Gastroesophageal sphincter (tissue), 4 donors: ENCODE results near the gene KISS1R. TPM values are rescaled to one million over a fixed set of nuclear protein-coding genes. Genes with fewer than 3 reads are reported as not detected.

Experiments
- ATAC-seq: fragments of 150-250 bp; one replicate; pipeline ENCODE4 v1.9.1; 2016; ENCODE audit warnings: mild to moderate bottlenecking, moderate library complexity
- H3K27ac ChIP-seq, 4 donors: fragments of 200-600 bp; sonication (generic) in 3 of 4; 1 replicate in 3 of 4; 2 replicates in 1 of 4; pipeline ENCODE4 v1.5.1; 2016 to 2019
- H3K27me3 ChIP-seq: fragments of 200-600 bp; sonication (generic); one replicate; pipeline ENCODE4 v1.5.1; 2019
- H3K36me3 ChIP-seq, 2 donors: fragments of 200-600 bp; sonication (generic); one replicate each; pipeline ENCODE4 v1.5.1; 2019; ENCODE audit warnings: control low read depth in 1 of 2
- H3K4me1 ChIP-seq, 3 donors: fragments of 200-600 bp; sonication (generic); 1 replicate in 2 of 3; 2 replicates in 1 of 3; pipeline ENCODE4 v1.5.1; 2016 to 2019; ENCODE audit warnings: control low read depth in 2 of 3
- H3K4me3 ChIP-seq, 2 donors: fragments of 200-600 bp; sonication (generic); one replicate each; pipeline ENCODE4 v1.5.1; 2019; ENCODE audit warnings: mild to moderate bottlenecking in 1 of 2, moderate library complexity in 1 of 2
- H3K9me3 ChIP-seq, 3 donors: fragments of 200-600 bp; sonication (generic); one replicate each; pipeline ENCODE4 v1.5.1; 2017 to 2019; ENCODE audit warnings: control low read depth in 2 of 3
- CTCF ChIP-seq, 4 experiments: fragments of 200-600 bp in 2 of 4; fragments of 450-650 bp in 2 of 4; sonication (generic) in 1 of 4; IDR thresholded peaks; one replicate each; pipeline ENCODE4 v1.5.1; 2017 to 2019; ENCODE audit warnings: antibody characterized with exemption in 4 of 4, mild to moderate bottlenecking in 2 of 4, moderate library complexity in 2 of 4
- EP300 ChIP-seq: sonication (generic); formaldehyde crosslinking; IDR thresholded peaks from one replicate; pipeline ENCODE4 v1.6.1; 2017; ENCODE audit warnings: antibody characterized with exemption, mild to moderate bottlenecking
- POLR2A ChIP-seq, 2 donors: fragments of 450-650 bp; IDR thresholded peaks; one replicate each; pipeline ENCODE4 v1.6.1; 2017; ENCODE audit warnings: antibody characterized with exemption in 2 of 2, mild to moderate bottlenecking in 2 of 2, moderate library complexity in 1 of 2
- POLR2AphosphoS5 ChIP-seq: sonication (generic); formaldehyde crosslinking; IDR thresholded peaks from one replicate; pipeline ENCODE4 v1.6.1; 2017; ENCODE audit warnings: antibody characterized with exemption
- WGBS, 2 donors: methylation state at CpG; one replicate each; pipeline ENCODE4 v1.1.5; 2018; ENCODE audit warnings: low coverage in 1 of 2; 5-methylcytosine and 5-hydroxymethylcytosine counted together
- total RNA-seq, 4 donors: library from RNA; depleted of rRNA; stranded (reverse); fragments of >200 nt; gene quantifications; one replicate each; pipeline ENCODE4 v1.1.0, GENCODE V29; 2016

KISS1R gene
- total RNA-seq, 4 donors from 2014 or later, result not detected

GRCh38 chr19:898663-899062 is 18.5 kb upstream of the KISS1R start:
- TF ChIP-seq EP300 (no peak), POLR2AphosphoS5 (no peak), POLR2A (IDR thresholded peaks at IDR 0.05) (no peak), CTCF (IDR thresholded peaks at IDR 0.05) (no peak)
- ATAC-seq, result no peak
- Histone ChIP-seq H3K36me3 (peaks cover 0 to 48% of the 10 kb centered on the region in 2 donors), H3K27ac (no peak overlapping the region), H3K9me3 (no peaks in the 10 kb centered on the region), H3K4me3 (no peak overlapping the region), H3K27me3 (no peaks in the 10 kb centered on the region), H3K4me1 (peaks cover 0 to 3% (median 0%) of the 10 kb centered on the region in 3 donors)
- 79% methylated on average over 11 of the region's 20 CpGs; no CpG with 5 or more reads in 1 of the 2 donors for WGBS, 2 donors

GRCh38 chr19:899336-900042 is 17.6 kb upstream of the KISS1R start:
- ATAC-seq, result no peak
- no peak overlapping the region for H3K27ac ChIP-seq
- no CpG with 5 or more reads among the region's 32 CpGs for WGBS, 2 donors
- peaks cover 0 to 48% of the 10 kb centered on the region in 2 donors for H3K36me3 ChIP-seq
- no peak overlapping the region for H3K4me3 ChIP-seq
- H3K4me1 ChIP-seq, result no peaks in the 10 kb centered on the region
- no peaks in the 10 kb centered on the region for H3K9me3 ChIP-seq
- TF ChIP-seq POLR2A (IDR thresholded peaks at IDR 0.05) (no peak), CTCF (IDR thresholded peaks at IDR 0.05) (no peak), EP300 (no peak)
- H3K27me3 ChIP-seq, result no peaks in the 10 kb centered on the region

- 76 to 94% methylated on average over 2 of the region's 15 CpGs for WGBS, 2 donors
- no peak overlapping the region for H3K27ac ChIP-seq
Measured at GRCh38 chr19:900043-900301, 17.2 kb upstream of the KISS1R start.

GRCh38 chr19:900302-901111 is 16.6 kb upstream of the KISS1R start:
- H3K4me3 ChIP-seq, result no peak overlapping the region
- H3K27me3 ChIP-seq, result no peaks in the 10 kb centered on the region
- no peaks in the 10 kb centered on the region for H3K4me1 ChIP-seq
- no peak for ATAC-seq
- H3K27ac ChIP-seq, result no peak overlapping the region
- H3K9me3 ChIP-seq, result no peaks in the 10 kb centered on the region
- 75 to 86% methylated on average over 2 of the region's 30 CpGs for WGBS, 2 donors
- H3K36me3 ChIP-seq, result peaks cover 0 to 48% of the 10 kb centered on the region in 2 donors
- TF ChIP-seq CTCF (IDR thresholded peaks at IDR 0.05) (no peak), POLR2A (IDR thresholded peaks at IDR 0.05) (no peak), POLR2AphosphoS5 (no peak)

More at GRCh38 chr19:900043-900301, 17.2 kb upstream of the KISS1R start:
- Histone ChIP-seq H3K4me1 (no peaks in the 10 kb centered on the region), H3K27me3 (no peaks in the 10 kb centered on the region), H3K36me3 (peaks cover 0 to 48% of the 10 kb centered on the region in 2 donors), H3K4me3 (no peak overlapping the region), H3K9me3 (no peaks in the 10 kb centered on the region)
- no peak for ATAC-seq
- TF ChIP-seq POLR2AphosphoS5 (no peak), CTCF (IDR thresholded peaks at IDR 0.05) (no peak), POLR2A (IDR thresholded peaks at IDR 0.05) (no peak), EP300 (no peak)
